Left forelimb (tissue), 1 donor: Measurements from ENCODE around the gene AHNAK.
"Not testable (repeated sequence)": the region's sequence is repeated elsewhere in the genome, so short reads cannot be mapped to it uniquely, and the experiment has no call there.

Experiments used
- DNase-seq: peaks from one replicate; pipeline ENCODE4 v3.0.0-alpha.2; 2018; ENCODE audit warnings: low spot score

AHNAK gene

DNA sequence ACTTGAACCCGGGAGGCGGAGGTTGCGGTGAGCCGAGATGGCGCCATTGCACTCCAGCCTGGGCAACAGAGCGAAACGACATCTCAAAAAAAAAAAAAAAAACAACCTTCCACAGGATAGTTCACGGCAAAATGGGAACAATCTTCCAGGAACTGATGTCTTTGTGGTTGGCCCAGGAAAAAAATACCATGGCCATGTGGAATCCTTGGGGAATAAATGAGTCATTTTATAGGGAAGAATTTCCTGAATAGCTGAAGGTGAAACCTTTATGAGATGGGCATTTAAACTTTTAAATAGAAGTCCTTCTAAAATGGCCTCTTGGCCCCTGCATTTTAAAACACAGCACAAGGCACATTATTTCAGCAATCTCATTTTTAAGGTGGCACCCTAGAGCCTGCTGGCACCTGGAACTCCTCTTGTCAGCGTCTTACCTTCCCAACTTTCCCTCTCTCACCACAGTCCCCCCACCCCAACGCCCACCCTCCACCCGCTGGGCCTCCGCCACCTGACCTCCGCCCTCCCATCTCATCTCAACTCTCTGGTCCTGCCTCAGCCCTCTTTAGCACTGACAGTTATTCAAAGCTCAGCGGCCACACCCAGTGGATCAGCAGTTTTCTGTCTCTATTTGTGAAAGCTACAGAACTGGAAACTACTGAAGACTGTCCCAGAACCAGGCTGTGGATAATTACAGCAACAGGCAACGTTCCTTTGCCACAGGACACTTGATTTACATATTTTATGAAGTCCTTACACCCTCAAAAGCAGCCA lies 84.7 kb downstream of the AHNAK start:
- no peak for DNase-seq

DNA sequence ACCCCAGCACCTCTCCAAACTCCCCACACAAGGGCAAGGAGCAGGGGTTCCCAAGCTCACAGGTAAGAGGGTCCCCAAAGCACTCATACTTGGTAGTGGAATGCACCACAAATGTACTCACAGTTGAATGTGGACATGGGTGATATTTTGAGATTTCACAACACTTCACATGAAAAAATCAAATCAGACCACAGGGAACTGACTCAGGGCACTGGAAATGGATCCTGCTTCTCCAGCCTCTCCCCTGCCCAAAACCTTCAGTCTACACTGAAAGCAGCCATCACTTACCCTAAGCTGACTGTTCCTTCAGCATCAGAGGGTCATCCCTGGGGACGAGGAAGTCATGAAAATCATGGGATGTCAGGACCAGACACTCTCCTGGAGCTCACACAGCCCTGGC lies 87.5 kb downstream of the AHNAK start:
- no peak for DNase-seq

DNA sequence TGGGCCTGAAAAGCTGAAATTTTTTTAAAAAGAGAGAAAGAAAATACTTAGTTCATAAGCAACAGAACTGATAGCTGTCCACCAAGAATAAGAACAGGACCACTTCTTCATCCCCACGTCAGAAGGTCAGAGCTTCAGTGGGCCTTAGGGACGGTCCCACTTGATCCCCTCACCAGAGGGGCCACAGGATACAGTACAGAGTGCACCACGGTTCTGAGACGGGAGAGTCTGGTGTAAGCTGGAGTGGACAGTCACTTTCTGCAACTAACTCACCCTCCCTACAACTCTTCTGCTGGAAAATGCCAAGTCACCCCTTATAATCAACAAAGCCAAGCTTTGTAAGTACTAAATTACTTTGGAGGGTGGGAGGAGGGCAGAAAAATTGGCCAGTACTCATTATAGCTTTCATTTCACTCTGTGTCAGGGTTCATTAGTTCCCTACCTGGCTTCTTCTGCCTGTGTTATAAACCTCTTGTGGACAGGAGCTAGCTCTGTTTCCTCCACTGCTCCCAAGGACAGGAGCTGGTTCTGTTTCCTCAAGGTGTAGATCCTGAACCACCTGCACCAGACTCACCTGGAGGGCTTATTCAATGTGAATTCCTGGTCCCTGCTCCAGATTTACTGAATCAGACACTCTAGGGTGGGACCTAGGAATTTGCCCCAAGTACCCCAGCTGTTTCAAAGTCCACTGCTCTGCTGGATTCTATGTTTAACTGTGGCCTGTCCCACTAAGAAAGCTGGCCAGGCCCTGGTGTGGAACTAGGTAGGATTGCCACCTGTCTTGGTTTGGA lies 88.2 kb downstream of the AHNAK start:
- DNase-seq, result no peak

DNA sequence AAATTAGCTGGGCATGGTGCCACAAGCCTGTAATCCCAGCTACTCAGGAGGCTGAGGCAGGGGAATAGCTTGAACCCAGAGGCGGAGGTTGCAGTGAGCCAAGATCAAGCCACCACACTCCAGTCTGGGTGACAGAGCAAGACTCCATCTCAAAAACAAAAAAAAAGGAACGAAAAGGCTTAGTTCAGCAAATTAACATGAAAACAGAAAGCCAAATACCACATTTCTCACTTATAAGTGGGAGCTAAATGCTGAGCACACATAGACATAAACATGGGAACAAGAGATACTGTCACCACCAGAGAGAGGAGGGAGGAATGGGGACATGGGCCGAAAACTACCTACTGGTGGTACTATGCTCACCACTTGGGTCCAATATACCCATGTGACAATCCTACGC lies 89.1 kb downstream of the AHNAK start:
- DNase-seq, result no peak

DNA sequence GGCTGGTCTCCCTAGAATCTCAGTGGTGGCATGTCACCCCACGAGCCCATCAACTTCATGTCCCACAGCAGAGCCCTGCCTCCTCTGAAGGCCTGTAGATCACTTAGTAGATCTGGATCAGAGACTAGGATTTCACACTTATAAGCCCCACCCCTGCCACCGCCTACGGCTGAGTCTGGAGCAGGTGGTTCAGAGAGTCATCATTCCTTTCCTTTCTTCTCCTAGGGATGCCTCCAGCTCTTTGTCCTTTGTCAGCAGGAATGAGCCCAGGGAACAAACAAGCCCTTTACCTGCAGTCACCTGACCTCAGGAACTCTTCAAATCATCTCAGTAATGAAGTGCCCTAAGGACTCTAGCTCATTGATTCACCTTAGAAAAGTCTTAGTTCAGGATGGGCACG lies 90.0 kb downstream of the AHNAK start:
- DNase-seq, result no peak

DNA sequence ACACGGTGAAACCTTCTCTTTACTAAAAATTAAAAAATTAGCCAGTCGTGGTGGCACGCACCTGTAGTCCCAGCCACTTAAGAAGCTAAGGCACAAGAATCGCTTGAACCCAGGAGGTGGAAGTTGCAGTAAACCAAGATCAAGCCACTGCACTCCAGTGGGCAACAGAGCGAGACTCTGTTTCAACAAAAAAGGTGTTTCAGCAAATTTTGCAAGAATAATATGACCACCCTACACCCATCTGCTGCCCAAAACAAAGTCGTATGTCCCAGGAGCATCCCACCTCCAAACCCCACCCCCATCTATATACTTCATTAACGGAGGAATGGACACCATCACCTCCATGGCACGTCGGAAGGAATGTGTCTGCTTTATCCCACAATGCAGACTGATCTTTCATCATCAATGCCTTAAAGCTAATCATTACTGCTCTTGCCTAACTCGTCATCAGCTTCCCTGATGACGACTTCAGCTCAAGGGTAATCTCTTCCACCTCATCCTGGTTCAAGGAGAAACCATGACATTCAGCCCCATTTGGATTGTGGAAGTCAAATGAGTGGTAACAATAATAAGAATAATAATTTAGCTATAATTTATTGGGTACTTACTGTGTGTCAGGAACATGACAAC lies 93.7 kb downstream of the AHNAK start:
- no peak for DNase-seq

DNA sequence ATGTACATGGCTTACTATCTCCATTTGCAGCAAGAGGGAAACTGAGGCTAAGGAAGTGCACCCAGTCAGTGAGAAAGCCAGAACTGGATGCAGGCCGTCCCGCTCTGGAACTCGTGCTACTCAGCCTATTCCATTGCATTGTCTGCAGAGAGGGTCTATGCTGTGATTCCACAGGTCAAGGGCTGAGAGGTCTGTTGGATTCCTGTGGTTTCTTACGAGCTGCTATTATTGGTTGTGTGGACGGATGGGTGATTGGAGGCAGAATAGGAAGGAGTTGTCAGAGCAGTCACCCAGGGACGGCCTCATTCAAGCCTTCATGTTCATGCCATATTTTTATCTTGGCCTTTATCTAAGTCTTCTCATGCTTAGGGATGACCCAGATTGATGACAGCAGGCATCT lies 94.3 kb downstream of the AHNAK start:
- no peak for DNase-seq

DNA sequence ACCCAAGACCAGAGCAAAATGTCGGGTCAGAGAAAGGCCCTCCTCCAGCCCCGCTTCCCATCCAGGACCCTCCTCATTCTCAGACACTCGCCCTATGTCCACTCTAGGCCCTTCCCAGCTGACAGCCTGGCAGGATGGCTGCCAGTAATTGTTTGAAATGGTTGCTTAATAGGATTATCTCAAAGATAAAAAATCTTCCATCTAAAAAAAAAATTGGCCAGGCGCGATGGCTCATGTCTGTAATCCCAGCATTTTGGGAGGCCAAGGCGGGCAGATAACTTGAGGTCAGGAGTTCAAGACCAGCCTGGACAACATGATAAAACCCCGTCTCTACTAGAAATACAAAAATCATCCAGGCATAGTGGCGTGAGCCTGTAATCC lies 95.4 kb downstream of the AHNAK start:
- DNase-seq, result no peak

DNA sequence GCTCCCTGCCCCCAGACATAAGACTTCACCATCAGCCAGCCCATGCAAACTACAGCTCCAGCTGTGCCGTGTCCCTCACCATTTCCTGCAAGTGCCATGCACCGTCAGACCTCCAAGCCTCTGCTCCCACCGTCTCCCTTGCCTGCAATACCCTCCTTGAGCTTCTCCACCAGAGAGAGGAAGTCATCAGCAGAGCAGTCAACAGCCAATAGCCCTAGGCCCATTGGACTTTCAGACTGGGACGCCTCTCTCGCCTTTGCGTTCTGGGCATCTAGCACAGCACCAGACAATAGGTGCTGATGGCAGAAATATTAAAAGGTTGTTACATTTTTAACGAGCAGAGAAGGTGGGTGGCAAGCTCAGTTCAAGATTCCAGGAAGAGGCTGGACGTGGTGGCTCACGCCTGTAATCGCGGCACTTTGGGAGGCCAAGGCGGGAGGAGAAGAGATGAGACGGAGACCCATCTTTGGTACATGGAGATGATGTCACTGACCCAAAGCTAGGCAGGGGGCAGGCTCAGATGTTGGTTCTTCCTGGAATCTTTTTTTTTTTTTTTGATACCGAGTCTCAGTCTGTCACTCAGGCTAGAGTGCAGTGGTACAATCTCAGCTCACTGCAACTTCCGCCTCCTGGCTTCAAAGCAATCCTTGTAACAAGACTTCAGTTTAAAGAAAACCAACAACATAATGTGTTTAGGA lies 95.9 kb downstream of the AHNAK start:
- DNase-seq, result no peak

DNA sequence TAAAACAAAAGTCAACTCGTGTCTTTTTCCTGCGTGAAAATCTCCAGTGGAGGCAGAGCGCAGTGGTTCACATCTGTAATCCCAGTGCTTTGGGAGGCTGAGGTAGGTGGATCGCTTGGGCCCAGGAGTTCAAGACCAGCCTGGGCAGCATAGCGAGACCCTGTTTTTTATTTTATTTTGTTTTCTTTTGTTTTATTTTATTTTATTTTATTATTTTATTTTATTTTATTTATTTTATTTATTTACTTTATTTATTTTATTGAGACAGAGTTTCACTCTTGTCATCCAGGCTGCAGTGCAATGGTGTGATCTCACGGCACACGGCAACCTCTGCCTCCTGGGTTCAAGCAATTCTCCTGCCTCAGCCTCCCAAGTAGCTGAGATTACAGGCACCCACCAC lies 96.7 kb downstream of the AHNAK start:
- DNase-seq, result not testable (repeated sequence)

DNA sequence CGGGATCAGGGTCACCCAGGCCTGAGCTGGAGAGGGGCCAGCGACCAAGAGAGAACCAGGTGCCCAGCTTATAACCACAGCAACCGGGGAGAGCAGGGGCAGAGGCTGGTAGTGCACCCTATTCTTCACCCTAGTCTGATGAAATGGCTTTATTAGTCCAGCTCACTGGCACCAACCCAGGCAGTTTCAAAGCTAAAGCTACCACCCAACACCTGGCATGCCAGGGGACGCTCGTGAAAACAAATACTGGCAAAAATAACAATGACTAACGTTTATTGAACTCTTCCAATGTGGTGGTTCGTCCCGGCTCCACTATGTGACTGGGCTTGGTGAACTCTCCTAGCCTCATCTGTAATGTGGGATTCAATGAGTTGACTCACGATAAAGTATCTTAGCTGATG lies 97.2 kb downstream of the AHNAK start:
- no peak for DNase-seq

DNA sequence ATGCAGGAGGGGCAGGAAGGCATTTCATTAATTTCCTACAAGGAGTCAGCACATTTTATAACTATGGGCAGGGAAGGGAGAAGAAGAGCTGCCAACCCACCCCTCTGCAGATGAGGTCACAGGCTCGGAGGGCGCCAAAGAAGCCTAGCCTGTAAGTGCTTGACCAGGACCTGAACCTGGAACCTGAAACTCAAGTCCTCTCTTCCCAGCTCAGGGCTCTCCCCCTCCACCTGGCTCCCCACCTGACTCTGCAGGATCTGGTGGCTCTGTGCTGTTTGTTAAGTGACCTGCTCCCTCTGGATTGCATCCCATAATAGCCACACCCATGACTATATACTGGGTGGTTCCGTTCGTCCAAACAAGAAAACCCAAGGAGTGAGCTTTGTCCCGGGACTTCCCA lies 100.5 kb downstream of the AHNAK start:
- DNase-seq, result no peak

DNA sequence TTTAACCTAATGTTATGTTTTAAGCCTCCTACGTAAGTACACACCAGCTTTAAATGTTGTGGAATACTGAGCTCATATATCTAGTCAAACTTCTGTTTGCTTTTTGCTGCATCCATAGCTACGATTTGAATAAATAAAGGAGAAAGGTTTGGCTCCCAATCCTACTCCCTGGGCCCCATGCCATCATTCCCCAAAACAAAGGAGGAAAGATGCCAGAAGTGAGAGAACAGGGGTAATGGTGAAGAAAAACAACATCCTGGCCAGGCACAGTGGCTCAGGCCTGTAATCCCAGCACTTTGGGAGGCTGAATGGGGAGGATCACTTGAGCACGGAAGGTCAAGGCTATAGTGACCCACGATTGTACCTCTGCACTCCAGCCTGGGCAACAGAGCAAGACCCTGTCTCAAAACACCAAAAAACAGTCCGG lies 101.3 kb downstream of the AHNAK start:
- DNase-seq, result peak; percentile 86

DNA sequence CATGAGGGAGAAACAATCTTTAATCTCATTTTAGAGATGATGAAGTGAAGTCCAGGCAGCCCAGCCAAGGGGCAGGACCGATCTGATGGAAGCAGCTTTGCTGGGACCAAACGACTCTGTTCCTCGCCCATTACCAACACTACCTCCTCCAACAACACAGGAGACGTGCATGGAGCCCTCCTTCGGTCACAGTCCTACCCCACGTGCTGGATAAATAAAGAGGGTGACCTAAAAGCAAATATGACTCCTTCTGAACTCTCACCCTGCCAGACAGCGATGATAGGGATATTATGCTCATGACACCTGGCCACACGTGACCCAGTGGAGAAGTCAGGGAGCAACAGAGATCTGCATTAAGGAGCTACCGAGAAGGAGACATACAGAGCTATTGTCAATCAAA lies 101.8 kb downstream of the AHNAK start:
- DNase-seq, result no peak

DNA sequence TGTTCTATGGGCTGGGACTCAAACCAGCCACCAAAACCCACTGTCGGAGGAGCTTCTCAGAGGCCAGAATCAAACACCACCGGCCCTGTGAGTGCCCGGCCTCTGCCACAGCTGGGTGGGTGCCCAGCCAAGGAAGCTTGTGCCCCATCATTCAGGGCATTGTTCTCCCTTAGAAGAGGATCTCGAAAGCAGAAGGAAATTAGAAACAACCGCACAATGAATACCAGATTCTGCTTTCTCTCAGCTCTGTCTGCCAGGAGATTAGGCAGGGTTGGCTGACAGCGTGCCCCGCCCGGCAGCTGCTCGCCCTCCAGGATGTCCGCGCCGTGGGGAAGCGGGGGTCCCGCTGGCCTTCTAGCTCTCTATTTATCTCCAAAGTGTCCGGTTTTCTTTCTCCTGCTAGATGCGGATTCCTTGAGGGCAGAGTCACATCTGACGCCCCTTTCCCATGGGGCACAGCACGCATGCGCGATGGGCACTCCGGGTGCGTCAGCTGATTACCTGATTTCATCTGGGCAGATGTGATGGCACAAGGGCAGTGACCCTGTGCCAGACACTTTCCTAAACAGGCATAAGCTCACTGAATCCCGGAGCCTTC lies 102.3 kb downstream of the AHNAK start:
- no peak for DNase-seq

DNA sequence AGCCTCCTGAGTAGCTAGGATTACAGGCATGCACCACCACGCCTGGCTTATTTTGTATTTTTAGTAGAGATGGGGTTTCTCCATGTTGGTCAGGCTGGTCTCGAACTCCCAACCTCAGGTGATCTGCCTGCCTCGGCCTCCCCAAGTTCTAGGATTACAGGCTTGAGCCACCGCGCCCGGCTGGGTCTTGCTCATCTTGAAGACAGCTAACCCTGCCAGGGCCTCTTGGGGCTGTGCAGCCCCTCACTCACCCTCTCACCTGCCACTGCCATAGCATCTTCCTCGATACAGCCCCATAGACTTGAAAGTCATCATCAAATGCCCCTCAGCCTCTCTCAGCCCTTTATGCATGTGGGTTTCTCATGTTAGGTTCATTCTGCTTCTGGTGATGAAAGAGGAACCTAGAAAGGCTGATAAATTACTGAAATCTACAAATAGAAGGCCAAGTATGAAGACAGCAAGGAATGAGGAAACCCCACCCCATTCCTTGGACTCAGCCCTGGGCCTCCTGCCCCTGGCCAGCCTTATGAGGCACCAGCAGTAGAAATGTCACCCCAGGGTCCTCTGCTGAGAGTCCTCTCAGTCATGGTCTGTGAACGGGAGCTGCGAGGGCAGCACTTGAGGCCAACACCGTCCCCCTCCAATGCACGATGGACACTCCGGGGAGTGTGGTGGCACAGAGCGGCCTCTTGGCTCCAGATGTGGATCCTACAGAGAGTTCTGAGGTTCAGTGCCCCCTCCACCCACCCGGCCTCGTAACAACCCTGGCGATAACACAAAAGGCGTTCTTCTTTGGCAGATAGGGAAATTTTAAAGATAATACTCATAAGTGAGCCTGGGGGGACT lies 103.0 kb downstream of the AHNAK start:
- DNase-seq, result no peak

DNA sequence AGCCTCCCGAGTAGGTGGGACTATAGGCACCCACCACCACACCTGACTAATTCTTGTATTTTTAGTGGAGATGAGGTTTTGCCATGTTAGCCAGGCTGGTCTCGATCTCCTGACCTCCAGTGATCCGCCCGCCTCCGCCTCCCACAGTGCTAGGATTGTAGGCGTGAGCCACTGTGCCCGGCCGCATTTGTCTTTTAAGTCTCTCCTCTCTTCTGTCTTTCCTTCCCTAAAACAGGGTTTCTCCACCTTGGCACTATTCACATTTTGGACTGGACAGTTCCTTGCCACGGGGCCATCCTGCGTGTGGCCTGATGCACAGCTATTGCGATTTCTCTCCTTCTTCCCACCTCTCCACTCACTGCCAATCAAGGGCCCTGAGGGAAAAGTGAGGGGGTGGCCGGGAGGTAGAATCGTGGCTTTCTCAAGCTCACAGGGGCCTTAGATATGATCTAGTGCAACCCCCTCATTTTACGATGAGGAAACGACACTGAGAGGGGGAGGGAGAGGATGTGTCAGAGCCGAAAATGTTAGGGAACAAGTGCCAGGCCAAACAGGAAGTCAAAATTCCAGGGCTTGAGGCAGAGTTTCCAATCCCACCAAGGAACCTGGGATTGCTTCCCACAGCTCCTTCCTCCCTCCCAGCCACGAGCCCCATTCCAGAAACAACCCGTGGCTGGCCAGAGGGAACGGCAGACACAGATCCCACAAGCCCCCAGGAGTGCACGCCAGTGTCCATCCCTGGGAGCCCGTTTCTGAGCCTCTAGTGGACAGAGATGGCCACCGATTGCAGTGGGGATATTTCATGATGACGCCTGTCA lies 106.6 kb downstream of the AHNAK start:
- peak; percentile 77 for DNase-seq

DNA sequence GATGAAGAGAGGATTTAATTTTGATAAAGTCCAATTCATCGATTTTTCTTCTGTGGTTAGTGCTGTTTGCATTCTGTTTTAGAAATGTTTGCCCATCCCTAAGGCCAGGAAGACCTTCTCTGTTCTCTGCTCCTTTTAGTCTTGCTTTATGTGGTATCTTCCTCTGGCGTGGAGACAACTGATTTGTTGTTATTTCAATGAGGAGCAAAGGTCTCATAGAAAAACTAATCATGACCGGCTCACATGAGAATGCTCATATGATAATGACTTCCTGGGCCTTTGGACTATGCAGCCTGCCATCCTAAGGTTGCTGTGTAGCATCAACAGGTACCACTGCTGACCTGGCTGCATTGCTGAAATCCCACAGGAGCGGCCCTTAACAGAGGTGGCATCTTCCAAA lies 108.0 kb downstream of the AHNAK start:
- DNase-seq, result no peak

DNA sequence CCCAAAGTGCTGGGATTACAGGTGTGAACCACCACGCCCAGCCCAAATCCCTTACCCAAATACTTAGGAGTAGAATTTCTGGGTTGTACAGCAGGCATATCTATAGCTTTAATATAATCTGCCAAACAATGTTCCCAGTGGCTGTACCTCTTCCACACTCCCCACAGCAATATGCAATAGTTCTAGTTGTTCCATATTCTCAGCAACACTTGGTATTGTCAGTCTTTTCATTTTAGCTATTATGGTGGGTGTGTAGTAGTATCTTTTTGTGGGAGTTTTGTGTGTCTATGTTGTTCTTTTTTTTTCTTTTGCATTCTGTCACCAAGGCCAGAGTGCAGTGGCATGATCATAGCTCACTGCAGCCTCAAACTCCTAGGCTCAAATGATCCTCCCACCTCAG lies 109.0 kb downstream of the AHNAK start:
- no peak for DNase-seq
